Psoas muscle (tissue), 8 donors: Measurements from ENCODE around the gene TNFAIP2. TPM values are rescaled to one million over a fixed set of nuclear protein-coding genes. Genes with fewer than 3 reads are reported as not detected.

Experiments
- ATAC-seq, 4 donors: fragments of 200-7000 bp; cut with Tn5 transposase; one replicate each; pipeline ENCODE4 v1.9.1; 2020; ENCODE audit warnings: moderate library complexity in 3 of 4, mild to moderate bottlenecking in 2 of 4
- DNase-seq, 2 donors: peaks; one replicate each; pipeline ENCODE4 v3.0.0-alpha.2; 2020
- H3K27ac ChIP-seq: fragments of 200-600 bp; one replicate; pipeline ENCODE4 v1.8.0; 2022
- H3K27me3 ChIP-seq, 3 donors: fragments of 200-600 bp in 1 of 3; one replicate each; pipeline versions ENCODE4 v1.6.1 to v1.8.0; 2013 to 2022; ENCODE audit warnings: low read length in 2 of 3, mild to moderate bottlenecking in 2 of 3, moderate library complexity in 1 of 3; ENCODE audit not compliant: insufficient read depth in 3 of 3
- H3K36me3 ChIP-seq, 2 donors: fragments of 200-600 bp in 1 of 2; one replicate each; pipeline versions ENCODE4 v1.6.1 to v1.8.0; 2013 to 2022; ENCODE audit warnings: low read depth in 1 of 2, mild to moderate bottlenecking in 1 of 2, moderate library complexity in 1 of 2; ENCODE audit not compliant: insufficient read depth in 1 of 2
- H3K4me1 ChIP-seq: fragments of 200-600 bp; one replicate; pipeline ENCODE4 v1.8.0; 2022
- H3K4me3 ChIP-seq: fragments of 200-600 bp; one replicate; pipeline ENCODE4 v1.8.0; 2022; ENCODE audit warnings: mild to moderate bottlenecking
- H3K9me3 ChIP-seq: fragments of 200-600 bp; one replicate; pipeline ENCODE4 v1.8.0; 2022
- CTCF ChIP-seq: fragments of 200-600 bp; IDR thresholded peaks from one replicate; pipeline ENCODE4 v1.8.0; 2022; ENCODE audit warnings: antibody characterized with exemption
- WGBS, 3 donors: extraction: QIAGEN DNeasy Blood & Tissue Kit; methylation state at CpG; one replicate each; pipeline versions ENCODE4 v1.1.6 to v1.1.7; 2013; 5-methylcytosine and 5-hydroxymethylcytosine counted together
- intact Hi-C, 2 donors: fragments of 100-400 bp; cut with DNase I; formaldehyde crosslinking; loops; one replicate each; pipeline versions ENCODE4 v1.11.0 to v1.14.2; 2022
- polyA plus RNA-seq, 3 donors: library from polyadenylated mRNA; stranded (reverse); fragments of 200-250 nt; gene quantifications; one replicate each; pipeline ENCODE4 v1.2.3, GENCODE V29; 2013
- total RNA-seq, 4 donors: library from RNA; stranded (reverse); fragmentation: NEBNext Ultra II Directional in 2 of 4; extraction: Animal tissue kit (Norgen Biotek cat#: 25700) in 2 of 4; gene quantifications; one replicate each; pipeline versions ENCODE4 v1.2.1 to v1.2.4, GENCODE V29; 2021 to 2023
- donor health status: healthy with polysubstance abuse.
- donor health status: DM: no; HTN: no; CAD: no; lungs with moderate emphysema.
- donor health status: Bipolar disorder and iron deficiency.
- donor health status: healthy.
- donor health status: DM: yes; HTN: yes; CAD: no.
- donor health status: DM: no; HTN: no; CAD: no.
- donor health status: DM: no; HTN: no; CAD: no.
- donor health status: DM: yes; HTN: yes; CAD: no.

The TNFAIP2 gene
- total and polyA plus RNA-seq, 7 donors: 25.7 to 146 (median 39.9) TPM

DNA sequence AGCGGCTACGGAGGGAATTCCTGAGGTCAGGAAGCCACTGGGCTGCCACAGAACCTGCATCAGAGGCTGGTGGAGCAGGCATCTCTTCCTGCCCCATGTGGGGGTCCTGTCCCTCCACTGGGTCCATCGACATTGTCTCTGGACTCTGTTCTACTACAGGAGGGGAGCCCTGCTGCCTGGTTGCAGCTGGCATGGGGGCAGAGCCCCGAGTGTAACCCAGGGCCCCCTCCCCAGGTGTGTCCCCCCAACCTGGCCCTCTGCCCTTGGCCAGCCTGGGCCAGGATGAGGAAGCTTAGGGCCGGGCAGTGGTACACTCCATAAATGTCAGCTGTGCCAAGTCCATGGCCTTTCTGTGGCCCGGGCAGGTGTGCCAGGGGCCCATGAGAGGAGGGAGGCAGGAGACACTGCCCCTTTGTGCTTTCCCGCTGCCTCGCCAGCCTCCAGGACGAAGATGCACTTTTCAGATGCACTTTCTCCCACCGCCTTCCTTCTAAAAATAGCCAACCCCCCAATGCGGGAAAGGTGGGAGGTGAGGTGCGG, 32.7 kb upstream of the TNFAIP2 start:
- Histone ChIP-seq H3K27ac (no peak overlapping the region), H3K4me3 (no peak overlapping the region), H3K9me3 (no peaks in the 10 kb centered on the region), H3K4me1 (no peaks in the 10 kb centered on the region), H3K36me3 (no peaks in the 10 kb centered on the region), H3K27me3 (peaks cover 0 to 12% (median 3%) of the 10 kb centered on the region in 3 donors)
- no peak for ATAC-seq
- intact Hi-C loops: loop anchor here in 1 of 2 donors (5.0 kb wide), 1 partner anchor 137 kb away; no protein-coding TSS in a partner anchor
- 79 to 84% (median 82%) methylated on average over 12 of the region's 12 CpGs for WGBS, 3 donors
- no peak for TF ChIP-seq CTCF
- peak in 1 of 2 donors; percentile 12 for DNase-seq

- peaks cover 0 to 7% (median 2%) of the 10 kb centered on the region in 3 donors for H3K27me3 ChIP-seq
- peak; percentile 63 to 74 for DNase-seq
- H3K36me3 ChIP-seq: no peaks in the 10 kb centered on the region
- peaks cover 4% of the 10 kb centered on the region for H3K9me3 ChIP-seq
- intact Hi-C loops: loop anchor here in 1 of 2 donors (5.0 kb wide), 1 partner anchor 136 kb away; no protein-coding TSS in a partner anchor
- peak overlapping the region; percentile 68 for H3K4me3 ChIP-seq
- peak; percentile 48 to 85 (median 72) for ATAC-seq
- 6 to 10% (median 8%) methylated on average over 53 to 68 of the region's 69 CpGs for WGBS, 3 donors
- no peak overlapping the region for H3K27ac ChIP-seq
- peak; percentile 35 for TF ChIP-seq CTCF
- no peaks in the 10 kb centered on the region for H3K4me1 ChIP-seq
Observed at GRCh38 chr14:103091041-103091882, 32.0 kb upstream of the TNFAIP2 start.

- ATAC-seq (no peak), DNase-seq (no peak)
- WGBS, 3 donors: 56 to 68% (median 68%) methylated on average over 8 to 9 of the region's 9 CpGs
- no peak for TF ChIP-seq CTCF
- no peak overlapping the region for H3K27ac ChIP-seq
- peak overlapping the region; percentile 68 for H3K4me3 ChIP-seq
- intact Hi-C loops: loop anchor here in 1 of 2 donors (5.0 kb wide), 1 partner anchor 135 kb away; no protein-coding TSS in a partner anchor
- H3K27me3 ChIP-seq: peaks cover 0 to 2% (median 1%) of the 10 kb centered on the region in 3 donors
- no peaks in the 10 kb centered on the region for H3K36me3 ChIP-seq
- H3K9me3 ChIP-seq: peaks cover 4% of the 10 kb centered on the region
- H3K4me1 ChIP-seq: no peaks in the 10 kb centered on the region
Observed at GRCh38 chr14:103091883-103092222, 31.4 kb upstream of the TNFAIP2 start.

DNA sequence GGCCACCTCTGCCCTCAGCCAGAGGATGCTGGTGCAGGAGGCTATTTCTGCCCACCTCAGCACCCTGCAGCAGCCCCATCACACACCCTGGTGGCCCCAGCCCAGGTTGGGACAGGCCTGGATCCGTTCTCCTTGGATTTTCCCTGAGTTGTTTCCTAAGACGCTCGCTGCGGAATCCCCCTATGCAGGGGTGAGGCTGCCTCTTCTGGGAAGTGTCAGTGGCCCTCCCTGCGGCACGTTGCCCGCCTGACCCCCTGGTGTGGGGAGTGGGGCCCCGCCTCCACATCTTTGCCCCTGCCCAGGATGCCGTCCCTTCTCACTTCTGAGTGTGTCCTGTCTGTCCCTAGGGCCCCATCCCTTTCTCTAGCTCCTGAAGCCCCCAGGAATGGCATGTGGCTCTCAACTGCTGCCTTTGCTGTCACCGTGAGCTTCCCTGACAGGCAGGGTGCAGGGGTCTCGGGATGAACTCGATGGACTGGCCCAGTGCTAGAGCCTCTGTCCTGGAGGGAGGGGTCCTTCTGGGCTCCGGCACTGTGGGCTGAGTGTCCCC, 29.3 kb upstream of the TNFAIP2 start:
- Histone ChIP-seq H3K9me3 (peaks cover 4% of the 10 kb centered on the region), H3K4me1 (no peaks in the 10 kb centered on the region), H3K4me3 (no peak overlapping the region), H3K27ac (no peak overlapping the region), H3K36me3 (no peaks in the 10 kb centered on the region), H3K27me3 (peaks cover 0 to 8% (median 2%) of the 10 kb centered on the region in 3 donors)
- no peak for TF ChIP-seq CTCF
- intact Hi-C loops: loop anchor here in 1 of 2 donors (5.0 kb wide), 1 partner anchor 133 kb away; no protein-coding TSS in a partner anchor
- no peak for ATAC-seq
- no peak for DNase-seq
- 74 to 81% (median 75%) methylated on average over 11 to 13 of the region's 13 CpGs for WGBS, 3 donors
